Endodermal cell (in vitro differentiated cells): ENCODE results near the gene KLHL17. TPM values are rescaled to one million over a fixed set of nuclear protein-coding genes. Genes with fewer than 3 reads are reported as not detected.

Experiments
- DNase-seq: peaks from one replicate; pipeline ENCODE4 v3.0.0-alpha.2; 2017
- H3K27ac ChIP-seq: 2 replicates; pipeline ENCODE4 v1.5.1; 2013; ENCODE audit warnings: mild to moderate bottlenecking, low read depth, low read length, moderate library complexity
- H3K27me3 ChIP-seq: 2 replicates; pipeline ENCODE4 v1.6.1; 2013; ENCODE audit warnings: mild to moderate bottlenecking, low read length, moderate library complexity; ENCODE audit not compliant: insufficient read depth, control insufficient read depth, poor library complexity, severe bottlenecking
- H3K36me3 ChIP-seq: 2 replicates; pipeline ENCODE4 v1.7.0; 2013; ENCODE audit warnings: mild to moderate bottlenecking, low read length, moderate library complexity; ENCODE audit not compliant: control insufficient read depth, insufficient read depth
- H3K4me1 ChIP-seq: one replicate; pipeline ENCODE4 v1.7.0; 2013; ENCODE audit warnings: low read length; ENCODE audit not compliant: control insufficient read depth, insufficient read depth
- H3K4me3 ChIP-seq: 2 replicates; pipeline ENCODE4 v1.5.1; 2013; ENCODE audit warnings: mild to moderate bottlenecking, low read length, moderate library complexity
- H3K9ac ChIP-seq: 2 replicates; pipeline ENCODE4 v1.6.1; 2013; ENCODE audit warnings: mild to moderate bottlenecking, low read length, moderate library complexity; ENCODE audit not compliant: poor library complexity, severe bottlenecking; ENCODE audit errors: extremely low read depth
- H3K9me3 ChIP-seq: 2 replicates; pipeline ENCODE4 v1.6.1; 2013; ENCODE audit warnings: mild to moderate bottlenecking, low read length, moderate library complexity; ENCODE audit not compliant: control insufficient read depth
- H3K27ac Mint-ChIP-seq: 2 replicates; pipeline ENCODE4 v1.8.0; 2020; ENCODE audit warnings: mixed read lengths
- H3K27me3 Mint-ChIP-seq: 2 replicates; pipeline ENCODE4 v1.8.0; 2021; ENCODE audit warnings: mild to moderate bottlenecking, mixed read lengths; ENCODE audit not compliant: insufficient read depth
- H3K36me3 Mint-ChIP-seq: 2 replicates; pipeline ENCODE4 v1.8.0; 2020; ENCODE audit warnings: low read depth, mixed read lengths
- H3K4me1 Mint-ChIP-seq: 2 replicates; pipeline ENCODE4 v1.8.0; 2020; ENCODE audit warnings: mixed read lengths
- H3K4me3 Mint-ChIP-seq: 2 replicates; pipeline ENCODE4 v1.8.0; 2020; ENCODE audit warnings: mild to moderate bottlenecking, moderate library complexity, mixed read lengths
- H3K9me3 Mint-ChIP-seq: 2 replicates; pipeline ENCODE4 v1.8.0; 2020; ENCODE audit warnings: mild to moderate bottlenecking, mixed read lengths
- CTCF ChIP-seq: fragments of 200-600 bp; sonication (generic); conservative IDR thresholded peaks from 2 replicates; pipeline ENCODE4 v1.5.0; 2021; ENCODE audit warnings: antibody characterized with exemption, mild to moderate bottlenecking
- WGBS, 2 experiments: methylation state at CpG; one replicate each; pipeline versions ENCODE4 v1.1.5 to v1.1.7; 2013; ENCODE audit warnings: missing lambda C conversion rate in 2 of 2, mixed read lengths in 1 of 2; ENCODE audit not compliant: insufficient coverage in 1 of 2, insufficient read length in 1 of 2; 5-methylcytosine and 5-hydroxymethylcytosine counted together
- total RNA-seq, 2 donors: library from RNA; stranded (reverse); fragmentation: NEBNext Ultra II Directional in 1 of 2; extraction: Animal tissue kit (Norgen Biotek cat#: 25700) in 1 of 2; gene quantifications; 2 replicates in 1 of 2; 3 replicates in 1 of 2; pipeline ENCODE4 v1.2.1, GENCODE V29; 2021

KLHL17 gene
- total RNA-seq, 2 donors from 2014 or later = 49.2 to 58.2 TPM

GRCh38 chr1:911875-912739 is 48.3 kb upstream of the KLHL17 start:
- no peak overlapping the region for H3K27ac ChIP-seq
- H3K4me3 Mint-ChIP-seq = no peak overlapping the region
- H3K9ac ChIP-seq = no peak overlapping the region
- H3K36me3 ChIP-seq = no peaks in the 10 kb centered on the region
- peaks cover 17% of the 10 kb centered on the region for H3K27me3 ChIP-seq
- H3K9me3 Mint-ChIP-seq = peaks cover 2% of the 10 kb centered on the region
- H3K4me3 ChIP-seq = no peak overlapping the region
- H3K4me1 ChIP-seq = peaks cover 13% of the 10 kb centered on the region
- H3K27ac Mint-ChIP-seq = no peak overlapping the region
- no peak for TF ChIP-seq CTCF
- DNase-seq = peak; percentile 32
- no peaks in the 10 kb centered on the region for H3K9me3 ChIP-seq
- H3K27me3 Mint-ChIP-seq = peaks cover 63% of the 10 kb centered on the region
- WGBS, 2 experiments = 79 to 81% methylated on average over 13 to 15 of the region's 15 CpGs
- no peaks in the 10 kb centered on the region for H3K36me3 Mint-ChIP-seq
- peaks cover 9% of the 10 kb centered on the region for H3K4me1 Mint-ChIP-seq

DNA sequence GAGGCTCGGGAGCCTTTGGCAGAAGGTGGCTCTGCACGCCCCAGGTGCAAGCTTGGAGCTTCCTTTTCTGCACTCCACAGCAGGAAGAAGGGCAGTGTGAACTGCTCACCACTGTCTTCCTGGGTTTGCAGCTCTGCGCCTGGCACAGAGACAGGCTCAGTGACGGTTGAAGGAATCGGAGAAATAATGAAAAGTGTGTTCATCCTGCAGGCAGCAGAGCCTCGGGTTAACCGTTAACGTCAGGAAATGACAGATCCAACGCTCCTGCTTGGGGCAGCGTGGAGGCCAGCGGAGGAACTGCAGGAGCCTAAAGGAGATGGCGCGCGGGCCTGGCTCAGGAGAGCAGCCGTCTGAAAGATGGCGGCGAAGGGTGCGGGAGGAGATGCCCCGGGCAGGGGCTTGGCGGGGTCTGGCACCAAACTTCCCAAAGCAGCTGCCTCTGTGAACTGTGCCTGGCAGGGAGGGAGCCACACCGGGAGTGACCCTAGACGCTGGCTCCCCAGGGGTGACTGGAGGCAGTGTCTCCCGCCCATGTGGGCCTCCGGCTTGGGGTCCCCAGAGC is 47.6 kb upstream of the KLHL17 start:
- peaks cover 64% of the 10 kb centered on the region for H3K27me3 Mint-ChIP-seq
- Histone ChIP-seq H3K27me3 (peaks cover 24% of the 10 kb centered on the region), H3K4me1 (peaks cover 13% of the 10 kb centered on the region), H3K4me3 (no peak overlapping the region), H3K9ac (no peak overlapping the region), H3K36me3 (no peaks in the 10 kb centered on the region), H3K9me3 (no peaks in the 10 kb centered on the region), H3K27ac (no peak overlapping the region)
- no peaks in the 10 kb centered on the region for H3K36me3 Mint-ChIP-seq
- peak; percentile 70 for TF ChIP-seq CTCF
- H3K4me3 Mint-ChIP-seq = no peak overlapping the region
- peak; percentile 83 for DNase-seq
- H3K4me1 Mint-ChIP-seq = peaks cover 9% of the 10 kb centered on the region
- 60 to 69% methylated on average over 22 to 24 of the region's 24 CpGs for WGBS, 2 experiments
- H3K9me3 Mint-ChIP-seq = peaks cover 2% of the 10 kb centered on the region
- H3K27ac Mint-ChIP-seq = no peak overlapping the region

DNA sequence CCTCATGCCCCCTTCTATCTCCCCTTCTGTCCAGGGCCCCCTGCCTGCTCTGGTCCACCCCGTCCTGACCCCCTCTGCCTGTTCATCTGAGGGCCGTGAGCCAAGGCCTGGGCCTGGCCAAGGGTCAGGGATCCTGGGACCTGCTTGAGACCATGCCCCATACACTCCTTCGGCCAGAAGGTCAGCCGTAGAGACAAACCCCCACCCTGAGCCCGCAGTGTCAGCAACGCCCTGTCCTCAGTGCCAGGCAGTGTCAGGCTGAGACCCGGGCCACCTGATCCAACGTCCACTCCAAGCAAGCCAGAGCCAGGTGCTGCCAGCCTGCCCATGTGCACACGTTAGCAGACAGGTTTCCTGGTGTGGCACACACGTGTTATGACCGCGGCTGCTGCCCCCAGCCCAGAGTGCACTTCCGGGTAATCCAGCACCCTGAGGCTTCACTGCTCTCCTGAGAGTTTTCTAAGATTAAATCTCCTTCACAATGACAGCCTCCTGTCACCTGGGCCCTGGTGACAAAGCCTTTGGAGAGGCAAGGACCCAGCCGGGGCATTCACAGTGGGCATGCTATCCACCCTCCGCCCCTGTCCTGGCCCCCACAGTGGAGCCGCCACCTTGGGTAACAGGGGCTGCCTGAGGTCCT is 46.8 kb upstream of the KLHL17 start:
- peaks cover 10% of the 10 kb centered on the region for H3K4me1 Mint-ChIP-seq
- H3K27ac Mint-ChIP-seq = no peak overlapping the region
- H3K9me3 ChIP-seq = no peaks in the 10 kb centered on the region
- peaks cover 13% of the 10 kb centered on the region for H3K4me1 ChIP-seq
- H3K27ac ChIP-seq = no peak overlapping the region
- no peak for TF ChIP-seq CTCF
- H3K27me3 Mint-ChIP-seq = peaks cover 64% of the 10 kb centered on the region
- no peaks in the 10 kb centered on the region for H3K36me3 ChIP-seq
- H3K4me3 Mint-ChIP-seq = no peak overlapping the region
- H3K9me3 Mint-ChIP-seq = no peaks in the 10 kb centered on the region
- no peaks in the 10 kb centered on the region for H3K36me3 Mint-ChIP-seq
- DNase-seq = peak; percentile 41
- 89 to 91% methylated on average over 12 to 16 of the region's 16 CpGs for WGBS, 2 experiments
- peaks cover 31% of the 10 kb centered on the region for H3K27me3 ChIP-seq
- H3K9ac ChIP-seq = no peak overlapping the region
- H3K4me3 ChIP-seq = no peak overlapping the region
